Superior temporal gyrus (tissue), 1 donor: ENCODE data around the gene FEM1C.

ENCODE experiments used
- DNase-seq: peaks from one replicate; pipeline ENCODE4 v3.0.0-alpha.2; 2016; ENCODE audit errors: extremely low spot score

The FEM1C gene

DNA sequence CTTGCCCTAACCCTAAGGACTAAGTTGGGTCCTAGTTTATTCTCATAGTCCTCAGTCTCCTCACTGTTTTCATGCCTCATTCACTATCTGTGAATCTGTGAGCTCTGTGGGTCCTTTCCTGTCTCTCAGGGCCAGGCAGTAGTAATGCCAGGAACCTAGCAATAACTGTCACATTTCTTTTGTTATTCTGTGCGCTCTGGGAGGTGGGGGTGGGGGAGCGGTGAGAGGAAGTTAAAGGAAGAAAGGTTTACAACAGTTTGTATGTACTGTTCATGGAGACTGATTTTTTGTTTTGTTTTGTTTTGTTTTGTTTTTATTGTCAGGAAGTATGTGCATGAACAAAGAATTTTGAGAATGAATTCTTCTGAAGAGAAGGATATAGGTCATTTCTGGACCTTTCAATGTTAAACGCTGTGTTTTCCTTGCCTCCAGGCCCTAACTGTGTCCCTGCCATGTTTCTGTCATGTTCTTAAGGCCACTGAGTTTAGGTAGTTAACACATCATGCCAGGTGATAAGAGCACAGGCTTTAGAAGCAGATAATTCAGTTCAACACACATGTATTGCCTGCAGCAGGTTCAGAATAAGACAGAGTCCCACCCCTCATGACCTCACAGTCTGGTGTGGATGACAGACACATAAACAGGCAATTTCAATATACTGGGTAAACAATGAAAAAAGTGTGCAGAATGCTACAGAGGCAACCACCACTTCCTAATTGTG lies 13.3 kb upstream of the FEM1C start:
- no peak for DNase-seq

DNA sequence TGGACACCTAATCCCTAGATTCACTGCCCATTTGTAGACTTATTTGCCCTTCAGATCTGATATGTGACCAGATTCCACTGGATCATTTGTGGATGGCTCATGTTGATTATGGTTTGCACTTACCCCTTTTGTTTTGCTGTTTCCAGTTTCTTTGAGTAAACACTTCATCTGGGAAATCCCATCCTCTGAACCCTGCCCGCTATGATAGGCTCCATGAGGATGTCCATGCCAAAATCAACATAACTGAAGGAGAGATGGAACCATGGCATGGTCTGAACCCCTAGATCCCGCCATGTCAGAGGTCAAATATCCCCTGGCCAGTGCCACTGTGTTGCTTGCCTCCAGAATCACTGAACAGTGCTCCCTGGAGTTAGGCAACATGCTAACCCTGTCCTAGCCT lies 11.7 kb upstream of the FEM1C start:
- no peak for DNase-seq

DNA sequence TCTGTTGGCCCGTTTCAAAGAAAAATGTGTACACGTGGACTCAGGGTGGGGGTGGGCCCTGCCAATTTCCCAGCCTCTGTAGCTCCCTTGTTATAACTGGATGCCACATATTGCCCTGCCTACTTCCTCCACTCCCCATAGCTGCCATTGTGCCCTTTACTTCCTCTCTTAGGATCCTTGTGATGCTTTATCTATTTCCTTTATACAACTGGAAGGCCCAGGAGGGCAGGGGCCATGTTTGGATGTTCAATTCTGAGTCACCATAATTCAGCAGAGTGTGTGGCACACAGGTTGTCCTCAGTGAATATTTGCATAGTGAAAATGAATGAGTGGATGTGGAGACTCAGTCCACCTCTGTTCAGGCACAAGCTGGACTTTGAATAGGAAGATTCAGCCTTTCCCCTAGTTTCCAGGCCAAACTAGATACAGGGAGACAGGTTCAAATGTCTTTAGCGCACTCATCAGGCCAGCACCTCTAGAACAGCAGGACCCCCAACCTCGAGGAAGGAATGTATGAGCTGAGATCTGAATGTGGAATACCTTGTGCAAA lies 10.6 kb upstream of the FEM1C start:
- no peak for DNase-seq

DNA sequence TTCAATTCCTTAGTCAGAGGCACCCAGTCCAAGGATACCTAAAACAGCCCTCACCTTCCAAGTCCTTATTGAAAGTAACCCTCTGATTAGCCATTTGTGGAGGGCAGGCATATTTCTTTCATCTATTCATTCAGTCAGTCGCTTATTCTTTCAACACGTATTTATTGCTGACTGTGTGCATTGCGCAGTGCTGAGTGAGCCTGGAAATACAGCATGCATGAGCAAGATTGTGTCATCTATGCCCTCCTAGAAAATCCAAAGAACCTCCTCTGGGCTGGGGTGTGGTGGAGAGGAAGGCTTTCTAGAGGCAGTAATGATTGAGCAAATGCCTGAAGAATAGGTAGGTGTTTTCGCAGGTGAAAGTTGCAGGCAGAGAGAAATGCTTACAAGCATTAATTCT lies 8.5 kb upstream of the FEM1C start:
- DNase-seq, result no peak

DNA sequence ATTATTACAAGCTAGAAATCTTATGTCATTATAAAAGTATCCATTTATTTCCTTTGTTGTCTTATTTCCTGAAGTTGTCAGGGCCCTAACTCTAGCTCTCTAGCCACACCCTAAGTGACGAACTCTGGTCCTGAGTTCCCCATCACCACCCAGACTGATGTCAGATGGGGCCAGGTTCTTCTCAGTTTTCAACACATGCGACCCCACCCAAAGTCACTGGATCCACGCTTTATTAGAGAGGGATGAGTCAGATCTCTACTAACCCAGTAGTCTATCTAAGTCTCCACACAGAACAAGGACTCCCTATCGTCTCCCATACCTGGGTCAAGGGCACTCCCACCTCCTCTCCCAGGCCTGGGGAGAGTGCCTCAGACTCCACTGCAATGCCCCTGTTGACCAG lies 6.8 kb upstream of the FEM1C start:
- no peak for DNase-seq

DNA sequence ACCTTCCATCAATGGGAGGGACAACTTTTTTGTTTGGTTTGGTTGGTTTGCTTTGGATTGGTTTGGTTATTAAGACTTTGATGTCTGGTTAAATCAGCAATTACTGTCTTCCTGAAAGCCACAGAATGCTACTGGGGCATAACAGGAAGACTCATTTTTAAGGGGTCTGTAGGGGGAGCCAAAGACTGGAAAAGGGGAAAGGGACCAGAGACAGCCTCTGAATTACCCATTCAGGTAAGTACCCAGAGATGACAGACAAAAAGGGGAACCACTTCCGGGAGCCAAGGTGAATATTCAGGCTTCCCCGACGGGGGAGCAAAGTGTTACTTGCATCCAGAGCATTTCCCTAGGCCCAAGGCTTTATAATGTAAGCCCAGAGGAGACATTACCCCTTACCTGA lies 4.6 kb upstream of the FEM1C start:
- DNase-seq, result peak; percentile 6

DNA sequence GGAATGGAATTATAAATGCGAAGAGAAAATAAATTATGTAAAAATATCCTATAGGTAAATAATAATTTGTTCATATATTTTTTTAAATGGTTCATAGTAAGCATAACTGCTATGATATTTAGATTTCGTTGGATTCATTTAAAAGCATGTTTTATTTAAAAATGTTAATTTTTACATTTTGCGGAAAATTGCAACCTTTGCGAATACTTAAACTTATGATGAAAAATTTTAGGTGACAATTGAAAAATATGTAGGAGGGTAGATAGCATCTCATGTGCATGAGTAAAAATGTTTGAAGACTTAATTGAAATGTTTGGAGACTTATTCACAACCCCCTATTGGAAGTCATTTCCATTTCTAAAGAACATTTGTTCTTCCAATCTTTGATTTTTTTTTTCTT lies 4.1 kb upstream of the FEM1C start:
- DNase-seq, result no peak

DNA sequence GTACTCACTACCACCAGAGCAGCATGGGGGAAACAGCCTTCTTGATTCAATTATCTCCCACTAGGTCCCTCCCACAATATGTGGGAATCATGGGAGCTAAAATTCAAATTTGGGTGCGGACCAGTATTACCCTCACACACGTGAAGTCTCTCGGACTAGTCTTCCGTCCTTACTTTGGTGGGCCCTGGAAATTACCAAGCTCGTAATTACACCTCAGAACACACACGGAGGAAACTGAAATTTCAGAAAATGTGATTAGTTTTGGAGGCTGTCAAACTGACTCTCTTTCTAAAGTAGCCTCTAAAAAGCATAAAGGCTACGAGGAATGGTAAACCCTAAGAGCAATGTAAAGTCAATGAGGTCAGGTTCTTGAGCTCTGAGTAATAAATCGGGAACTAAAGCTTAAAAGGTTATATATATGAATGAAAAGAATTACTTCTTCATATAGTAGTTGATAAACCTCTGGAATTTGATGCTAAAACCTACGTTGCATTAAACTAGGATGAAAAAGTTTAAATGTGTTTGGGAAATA lies 842 bp upstream of the FEM1C start:
- no peak for DNase-seq

DNA sequence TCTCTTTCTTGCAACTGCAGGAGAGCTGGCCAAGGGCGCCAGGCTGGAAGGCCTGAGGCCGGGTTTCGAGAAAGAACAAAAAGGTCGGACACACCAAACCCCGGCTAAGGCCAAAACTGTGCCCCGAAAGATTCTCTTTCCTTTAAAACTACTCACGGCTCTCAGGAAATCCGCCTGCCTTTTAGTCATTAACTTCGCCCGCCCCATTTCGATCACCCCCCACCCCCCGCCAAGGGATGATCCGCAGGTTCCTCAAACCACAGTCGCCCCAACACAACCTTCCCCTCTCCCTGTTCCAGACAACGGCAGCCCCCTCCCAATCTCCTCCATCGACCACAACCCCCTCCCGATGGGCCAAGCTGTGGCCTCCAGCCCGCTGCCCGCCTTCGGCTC lies 536 bp downstream of the FEM1C start:
- no peak for DNase-seq

DNA sequence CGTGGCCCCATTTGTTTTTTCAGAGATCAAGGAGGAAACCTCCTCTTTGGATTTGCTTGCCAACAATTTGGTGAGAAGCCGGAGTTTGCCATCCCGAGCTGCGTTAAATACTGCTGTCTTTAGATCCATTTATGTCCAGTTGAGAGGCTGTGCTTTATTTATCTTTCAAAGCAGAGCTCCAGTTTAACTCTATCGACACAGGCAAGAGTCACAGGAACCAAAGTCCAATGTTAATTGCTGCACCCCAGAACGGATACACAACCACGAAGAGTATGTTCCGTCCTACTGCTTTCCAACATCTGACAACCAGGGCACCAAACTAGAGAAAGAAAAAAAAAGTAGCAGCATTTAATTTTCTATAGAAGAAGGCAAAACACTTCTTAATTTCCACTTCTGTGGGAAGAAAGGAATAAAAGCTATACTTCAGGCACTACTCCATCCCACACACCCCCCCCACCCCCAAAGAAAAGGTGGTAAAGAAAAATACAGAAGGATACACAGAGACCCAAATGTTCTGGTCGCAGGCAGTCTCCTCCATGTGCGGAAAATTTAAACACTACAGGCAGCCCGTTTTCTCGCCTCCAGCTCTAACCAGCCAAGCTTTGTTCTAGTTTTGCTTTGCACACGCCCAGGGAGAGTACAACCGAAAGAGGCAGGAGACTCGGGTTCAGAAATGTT lies 1.1 kb downstream of the FEM1C start:
- peak; percentile 72 for DNase-seq

DNA sequence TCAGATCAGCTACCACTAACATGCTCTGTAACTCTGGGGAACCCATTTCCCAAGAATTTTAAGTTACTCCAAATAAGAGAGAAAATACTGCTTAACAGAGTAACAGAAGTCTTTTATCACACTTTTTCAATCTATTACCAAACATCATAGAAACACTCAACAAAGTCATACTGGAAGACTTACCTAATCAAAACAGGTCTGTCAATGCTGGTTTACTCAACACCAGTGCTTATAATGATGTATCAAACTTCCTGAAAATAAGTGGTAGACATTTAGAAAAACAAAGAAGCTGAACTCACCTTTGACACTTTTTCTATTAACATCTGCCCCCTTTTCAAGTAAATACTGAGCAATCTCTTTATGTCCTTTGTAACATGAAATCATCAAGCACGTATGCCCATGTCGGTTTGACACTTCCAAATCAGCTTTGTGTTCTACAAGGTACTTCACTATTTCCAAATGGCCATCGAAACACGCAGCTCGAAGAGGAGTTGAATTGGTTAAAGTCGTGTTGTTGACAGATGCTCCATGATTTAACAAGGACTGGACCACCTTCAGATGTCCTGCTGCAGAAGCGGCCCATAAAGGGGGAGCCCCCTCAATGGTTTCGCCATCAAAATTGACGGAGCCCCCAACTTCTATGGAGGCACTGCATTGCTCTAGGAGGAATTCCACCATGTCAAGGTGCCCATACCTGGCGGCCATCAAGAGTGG lies 1.8 kb downstream of the FEM1C start:
- peak; percentile 56 for DNase-seq

DNA sequence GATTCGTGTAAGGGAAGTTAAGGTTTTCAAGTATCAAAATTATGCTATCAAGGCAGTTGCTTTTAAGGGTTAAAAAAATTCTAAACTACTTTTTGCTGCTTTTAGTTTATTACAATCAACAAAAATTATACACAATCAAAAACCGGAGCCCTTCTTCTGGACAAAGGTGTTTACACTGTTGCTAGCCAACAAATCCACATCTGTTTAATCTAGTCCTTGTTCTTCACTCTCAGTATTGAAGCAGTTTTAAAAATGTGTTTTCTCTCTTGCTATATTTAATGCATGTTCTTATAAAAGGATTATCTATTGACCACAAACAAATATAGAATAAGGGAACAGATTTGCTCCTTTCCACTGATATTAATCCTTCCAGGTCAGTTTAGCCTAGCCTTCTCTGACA lies 2.5 kb downstream of the FEM1C start:
- peak; percentile 49 for DNase-seq

DNA sequence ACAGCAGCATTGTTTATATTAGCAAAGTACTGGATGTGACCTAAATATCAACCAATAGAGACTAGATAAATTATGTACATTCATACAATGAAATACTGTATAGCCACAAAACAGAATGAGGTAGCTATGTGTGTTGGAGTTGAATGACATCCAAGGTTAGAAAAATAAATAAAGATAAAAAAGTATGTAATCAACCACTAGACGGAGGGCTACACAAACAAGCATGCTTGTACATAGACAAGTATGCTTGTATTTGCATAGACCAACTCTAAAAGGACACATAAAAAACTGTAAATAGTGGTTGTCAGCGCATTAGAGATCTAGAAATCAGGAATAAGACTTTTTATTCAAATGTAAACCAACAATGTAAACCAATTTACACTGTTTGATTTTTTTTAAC lies 3.0 kb downstream of the FEM1C start:
- DNase-seq, result peak; percentile 38

DNA sequence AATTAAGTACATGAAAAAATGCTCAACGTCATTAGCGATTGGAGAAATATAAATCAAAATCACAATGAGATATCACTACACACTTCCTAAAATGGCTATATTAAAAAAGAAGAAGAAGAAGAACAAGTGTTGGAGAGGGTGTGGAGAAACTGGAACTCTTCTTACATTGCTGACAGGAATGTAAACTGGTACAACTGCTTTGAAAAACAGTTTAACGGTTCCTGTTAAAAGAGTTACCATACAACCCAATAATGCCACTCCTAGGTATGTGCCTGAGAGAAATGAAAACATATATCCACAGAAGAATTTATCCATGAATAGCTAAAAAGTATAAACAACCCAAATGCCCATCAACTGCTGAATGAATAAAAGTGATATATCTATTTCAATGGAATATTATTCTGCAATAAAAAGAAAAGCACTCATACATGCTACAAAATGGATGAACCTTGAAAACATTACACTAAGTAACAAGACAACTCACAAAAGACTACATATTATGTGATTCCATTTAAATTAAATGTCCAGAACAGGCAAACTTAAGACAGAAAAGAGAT lies 9.0 kb downstream of the FEM1C start:
- DNase-seq, result no peak

DNA sequence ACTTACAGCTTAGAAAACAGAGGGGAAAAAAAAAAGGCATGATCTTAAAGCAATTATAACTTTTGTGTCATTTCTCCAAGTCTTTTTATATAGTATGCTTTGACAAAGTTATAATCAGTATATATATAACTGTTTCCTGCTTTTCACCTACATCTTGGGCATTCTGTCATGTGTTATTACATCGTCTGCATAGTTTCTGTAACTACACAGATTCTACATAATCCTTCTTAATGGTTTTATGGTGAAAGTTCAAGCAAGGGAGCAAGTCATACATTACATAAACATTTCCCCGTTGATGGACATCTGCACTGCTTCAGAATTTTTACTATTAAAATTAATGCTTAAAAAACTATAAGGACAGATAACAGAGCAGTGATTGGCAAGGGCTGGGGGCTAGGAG lies 12.1 kb downstream of the FEM1C start:
- DNase-seq, result no peak

DNA sequence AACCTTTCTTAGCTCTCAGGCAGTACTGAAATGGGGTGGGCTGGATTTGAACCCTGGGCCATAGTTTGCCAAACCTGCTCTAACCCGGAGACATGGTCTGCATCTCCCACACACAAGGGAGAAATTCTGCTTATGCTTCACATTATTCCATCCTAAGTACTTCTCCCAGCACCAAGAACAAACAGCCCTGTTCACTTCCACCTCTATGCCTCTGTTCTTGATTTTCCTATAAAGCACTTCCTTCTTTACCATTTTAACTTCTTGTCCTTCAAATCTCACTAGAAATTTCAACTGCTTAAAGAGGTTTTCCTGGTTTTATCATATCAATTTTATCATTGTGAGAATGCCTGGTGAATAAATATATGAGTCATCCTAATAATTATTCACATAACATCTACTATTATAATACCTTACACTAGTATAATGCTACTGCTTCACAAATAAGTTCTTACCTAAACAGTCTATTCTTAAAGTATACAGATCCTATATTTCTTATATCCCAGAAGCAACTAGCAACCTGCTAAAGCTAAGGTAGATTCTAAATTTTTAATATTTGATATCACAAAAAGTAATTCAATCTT lies 12.7 kb downstream of the FEM1C start:
- DNase-seq, result no peak

DNA sequence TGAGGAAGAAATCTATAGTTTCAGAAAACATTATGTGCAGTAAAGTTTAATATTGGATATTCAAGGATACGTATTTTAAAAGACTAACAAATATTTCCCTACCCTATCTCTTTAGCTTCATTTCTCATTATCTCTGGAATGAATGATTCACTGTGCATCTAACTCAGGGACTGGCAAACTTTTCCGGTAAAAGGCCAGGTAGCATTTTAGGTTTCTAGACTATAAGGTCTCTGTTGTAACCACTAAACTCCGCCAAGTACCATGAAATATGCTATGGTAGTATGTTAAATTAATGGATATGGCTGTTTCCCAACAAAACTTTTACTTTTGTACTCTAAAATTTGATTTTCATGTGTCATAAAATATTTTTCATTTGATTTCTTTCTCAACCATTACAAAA lies 13.2 kb downstream of the FEM1C start:
- no peak for DNase-seq

DNA sequence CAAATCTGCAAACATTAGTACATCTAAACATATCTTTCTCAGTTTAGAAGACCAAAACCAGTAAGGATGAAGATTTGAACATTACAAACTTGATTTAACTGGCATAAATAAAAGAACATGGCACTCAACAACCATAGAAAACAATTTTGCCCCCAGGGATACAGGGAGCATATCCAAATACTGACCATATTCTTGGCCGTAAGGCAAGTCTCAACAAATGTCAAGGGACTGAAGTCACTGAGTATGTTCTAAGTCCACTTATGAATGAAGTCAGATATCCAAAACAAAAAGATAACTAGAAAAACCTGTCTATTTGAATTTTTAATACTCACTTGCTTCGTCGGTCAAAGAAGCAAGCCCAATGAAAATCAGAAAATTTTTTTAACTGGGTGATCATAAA lies 14.1 kb downstream of the FEM1C start:
- no peak for DNase-seq

DNA sequence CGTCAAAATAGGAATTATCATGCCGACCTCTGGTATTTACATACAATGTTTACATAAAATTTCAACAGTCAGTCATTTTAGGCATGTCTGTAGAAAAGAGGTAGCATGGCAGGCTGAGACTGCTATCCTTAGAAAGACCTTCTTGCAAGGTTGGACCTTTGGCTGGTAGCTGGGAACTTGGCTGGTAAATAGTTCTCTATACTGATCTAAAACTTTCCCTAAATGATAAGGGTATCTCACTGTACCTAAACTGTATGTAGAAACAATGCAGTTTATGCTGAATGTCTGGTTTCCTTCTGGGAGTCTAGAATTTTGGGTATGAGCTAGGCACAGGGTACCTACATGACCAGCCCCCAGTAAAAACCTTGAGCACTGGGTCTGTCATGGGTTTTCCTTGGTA lies 18.0 kb downstream of the FEM1C start:
- DNase-seq, result no peak

DNA sequence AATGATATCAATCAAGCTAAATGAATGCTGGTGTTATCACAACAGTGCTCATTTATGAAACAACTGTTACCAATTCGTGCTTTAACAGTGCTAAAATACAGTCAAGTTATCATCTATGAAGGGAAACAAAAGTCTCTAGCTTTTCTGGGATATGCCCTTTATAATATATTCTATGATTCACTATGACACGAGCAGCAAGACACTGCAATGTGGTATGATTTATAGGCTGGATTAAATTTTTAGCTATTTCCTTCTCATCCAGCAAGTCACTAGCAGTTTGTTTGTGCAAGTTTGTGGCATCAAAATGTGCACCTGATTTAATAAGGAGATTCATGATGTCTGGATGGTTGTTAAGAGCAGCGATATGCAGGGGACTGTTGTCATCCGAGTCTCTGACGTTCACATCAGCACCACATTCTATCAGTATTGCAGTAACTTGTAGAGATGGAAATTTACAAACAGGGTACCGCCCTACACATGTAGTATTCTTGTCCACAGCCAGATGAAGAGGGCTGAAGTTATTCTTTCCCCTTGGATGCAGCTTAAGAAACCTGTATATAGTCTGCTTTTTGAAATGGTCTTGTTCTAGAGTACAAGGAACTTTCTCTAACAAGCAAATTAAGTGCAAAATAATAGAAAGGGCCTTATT lies 20.3 kb downstream of the FEM1C start:
- DNase-seq, result no peak

DNA sequence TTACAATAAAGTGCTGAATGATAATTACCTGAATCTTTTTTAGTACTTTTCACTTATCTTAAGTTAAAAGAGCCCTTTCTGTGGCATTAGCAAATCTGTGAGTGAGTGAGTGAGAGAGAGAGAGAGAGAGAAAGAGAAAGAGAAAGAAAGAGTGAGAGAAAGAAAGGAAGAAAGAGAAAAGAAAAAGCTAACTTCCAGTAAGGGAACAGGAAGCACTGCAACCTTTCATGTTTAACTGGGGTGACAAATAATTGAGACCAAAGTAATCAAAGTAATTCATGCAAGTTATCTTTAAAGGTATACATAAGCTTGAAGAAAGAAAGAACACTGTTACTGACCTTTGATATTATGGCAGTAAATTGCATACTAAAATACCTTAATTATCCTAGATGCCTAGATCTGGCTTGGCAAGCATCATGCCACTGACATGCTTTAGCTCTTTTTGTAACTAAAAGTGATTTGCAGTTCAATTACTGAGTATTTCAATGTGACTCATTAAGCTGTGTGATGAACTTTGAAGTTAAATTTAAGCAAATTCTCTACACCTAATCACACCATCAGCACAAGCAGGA lies 21.7 kb downstream of the FEM1C start:
- no peak for DNase-seq
